ENCODE results near the gene TUBB4A.
A peak's percentile ranks its signal among the peaks of the same experiment; 100 is the strongest.
"Not testable (repeated sequence)": the region's sequence is repeated elsewhere in the genome, so short reads cannot be mapped to it uniquely, and the experiment has no call there.

Gene TUBB4A

GRCh38 chr19:6516659-6517291 lies 14.7 kb upstream of the TUBB4A start:
- no peak for TF ChIP-seq GATA1 (IDR thresholded peaks at IDR 0.05; ENCODE audit: low read depth, low read length)
- TF ChIP-seq POLR2A (IDR thresholded peaks at IDR 0.05; ENCODE audit: low read length) = peak; percentile 31
- peak; percentile 79 to 89 for DNase-seq

GRCh38 chr19:6516018-6516658 lies 14.0 kb upstream of the TUBB4A start:
- peak; percentile 79 to 82 for DNase-seq
- TF ChIP-seq POLR2A (IDR thresholded peaks at IDR 0.05; ENCODE audit: low read length) (peak; percentile 51), GATA1 (IDR thresholded peaks at IDR 0.05; ENCODE audit: low read depth, low read length) (no peak)

GRCh38 chr19:6514926-6515544 lies 12.9 kb upstream of the TUBB4A start:
- TF ChIP-seq GATA1 (IDR thresholded peaks at IDR 0.05; ENCODE audit: low read depth, low read length) (no peak), POLR2A (IDR thresholded peaks at IDR 0.05; ENCODE audit: low read length) (no peak)
- no peak for DNase-seq

- TF ChIP-seq POLR2A (IDR thresholded peaks at IDR 0.05; ENCODE audit: low read length) (no peak), GATA1 (IDR thresholded peaks at IDR 0.05; ENCODE audit: low read depth, low read length) (no peak)
- DNase-seq = no peak
Measured at GRCh38 chr19:6514089-6514488, 12.0 kb upstream of the TUBB4A start.

- TF ChIP-seq GATA1 (IDR thresholded peaks at IDR 0.05; ENCODE audit: low read depth, low read length) (no peak), POLR2A (IDR thresholded peaks at IDR 0.05; ENCODE audit: low read length) (no peak)
- no peak for DNase-seq
Measured at GRCh38 chr19:6510618-6511017, 8.5 kb upstream of the TUBB4A start.

- no peak for DNase-seq
- TF ChIP-seq POLR2A (IDR thresholded peaks at IDR 0.05; ENCODE audit: low read length) = no peak
- TF ChIP-seq GATA1 (IDR thresholded peaks at IDR 0.05; ENCODE audit: low read depth, low read length) = no peak
Measured at GRCh38 chr19:6509118-6509971, 7.2 kb upstream of the TUBB4A start.

GRCh38 chr19:6508028-6508771 lies 6.1 kb upstream of the TUBB4A start:
- DNase-seq = not testable (repeated sequence)

- DNase-seq = no peak
- no peak for TF ChIP-seq POLR2A (IDR thresholded peaks at IDR 0.05; ENCODE audit: low read length)
- no peak for TF ChIP-seq GATA1 (IDR thresholded peaks at IDR 0.05; ENCODE audit: low read depth, low read length)
Measured at GRCh38 chr19:6503407-6504201, 1.5 kb upstream of the TUBB4A start.

GRCh38 chr19:6500837-6501739 lies 1.0 kb downstream of the TUBB4A start:
- no peak for DNase-seq
- TF ChIP-seq POLR2A (IDR thresholded peaks at IDR 0.05; ENCODE audit: low read length) (no peak), GATA1 (IDR thresholded peaks at IDR 0.05; ENCODE audit: low read depth, low read length) (no peak)

- no peak for DNase-seq
- TF ChIP-seq POLR2A (IDR thresholded peaks at IDR 0.05; ENCODE audit: low read length) (no peak), GATA1 (IDR thresholded peaks at IDR 0.05; ENCODE audit: low read depth, low read length) (no peak)
Measured at GRCh38 chr19:6499052-6499790, 2.9 kb downstream of the TUBB4A start.

GRCh38 chr19:6498294-6499036 lies 3.6 kb downstream of the TUBB4A start:
- DNase-seq = no peak
- TF ChIP-seq POLR2A (IDR thresholded peaks at IDR 0.05; ENCODE audit: low read length) (no peak), GATA1 (IDR thresholded peaks at IDR 0.05; ENCODE audit: low read depth, low read length) (no peak)
